Effector CD8-positive, alpha-beta T cell (primary cell): ENCODE measurements around the gene RBMS1.
"Not testable (repeated sequence)": the region's sequence is repeated elsewhere in the genome, so short reads cannot be mapped to it uniquely, and the experiment has no call there.

Experiments used
- DNase-seq: peaks from one replicate; lab custom pipeline; 2025; lab: John Stamatoyannopoulos, UW

RBMS1 gene

GRCh38 chr2:160469621-160470204 lies 23.9 kb downstream of the RBMS1 start:
- DNase-seq = no peak

DNA sequence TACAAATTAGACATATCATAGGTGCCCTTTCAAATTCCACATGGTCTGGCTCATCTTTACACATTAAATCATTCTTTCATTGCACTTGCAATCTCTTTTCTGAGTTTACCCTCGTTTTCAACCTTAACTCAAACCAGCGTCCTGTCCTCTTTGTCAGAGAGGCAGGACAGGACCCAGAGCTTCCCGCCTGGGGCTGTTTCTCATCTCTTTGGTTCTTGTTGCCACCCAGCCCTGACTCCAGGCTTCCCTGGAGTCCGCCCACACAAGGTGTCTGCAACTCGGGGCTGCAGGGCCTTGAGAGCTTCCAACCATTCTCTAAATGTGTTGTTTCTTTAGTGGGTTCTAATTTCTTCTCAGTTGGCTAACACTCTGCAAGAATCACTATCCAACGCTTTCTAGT lies 24.4 kb downstream of the RBMS1 start:
- no peak for DNase-seq

GRCh38 chr2:160467086-160467485 lies 26.5 kb downstream of the RBMS1 start:
- no peak for DNase-seq

DNA sequence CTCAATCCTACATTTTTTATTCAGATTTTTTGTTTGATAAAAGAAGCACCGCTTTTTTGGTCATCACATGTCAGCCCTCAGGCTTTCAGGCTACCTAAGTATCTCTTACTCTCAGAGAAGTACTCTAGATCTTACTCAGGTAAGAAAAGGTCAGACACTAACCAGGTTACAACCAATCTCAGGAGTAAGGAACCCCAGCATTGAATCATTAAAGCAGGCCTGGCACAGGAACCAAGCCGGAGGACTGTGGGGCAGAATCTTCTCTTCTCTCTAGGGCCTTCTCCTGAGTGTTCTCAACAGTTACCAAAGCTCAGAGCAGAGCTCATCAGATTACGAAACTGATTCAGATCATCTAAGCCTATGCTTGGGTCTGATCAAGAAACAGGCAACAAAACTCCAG lies 28.2 kb downstream of the RBMS1 start:
- DNase-seq = no peak

DNA sequence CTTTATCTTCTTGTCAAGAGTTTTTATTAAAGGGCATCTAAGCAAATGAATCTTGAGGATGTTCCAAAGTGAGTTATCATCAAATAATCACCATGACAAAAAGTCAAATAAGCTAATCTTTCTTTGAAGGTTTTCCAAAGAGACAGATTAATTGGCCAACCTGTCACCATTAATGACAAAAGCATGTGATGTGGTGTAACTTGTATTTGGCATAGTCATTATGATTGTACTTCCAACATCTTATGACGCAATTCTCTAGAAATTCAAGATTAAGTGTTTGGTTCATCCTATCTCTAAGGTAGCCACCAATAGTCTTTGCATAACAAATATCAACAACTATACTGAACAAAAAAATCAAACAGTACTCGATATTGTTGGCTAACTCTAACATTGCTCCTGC lies 28.6 kb downstream of the RBMS1 start:
- DNase-seq = no peak

- no peak for DNase-seq
Observed at GRCh38 chr2:160464017-160464416, 29.6 kb downstream of the RBMS1 start.

DNA sequence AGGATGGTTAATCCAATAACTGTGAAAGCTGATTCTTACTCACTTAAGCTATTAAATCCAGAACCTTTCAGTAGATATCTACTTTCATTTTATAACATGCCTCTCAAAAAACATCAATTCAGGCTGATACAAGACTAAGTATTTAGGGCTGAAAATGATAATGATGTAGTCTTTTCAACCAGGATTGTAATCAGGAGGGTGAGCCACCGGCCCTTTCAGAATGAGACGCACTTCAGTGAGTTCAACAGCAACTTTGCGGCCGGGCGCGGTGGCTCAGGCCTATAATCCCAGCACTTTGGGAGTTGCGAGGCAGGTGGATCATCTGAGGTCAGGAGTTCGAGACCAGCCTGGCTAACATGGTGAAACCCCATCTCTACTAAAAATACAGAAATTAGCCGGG lies 30.4 kb downstream of the RBMS1 start:
- no peak for DNase-seq

DNA sequence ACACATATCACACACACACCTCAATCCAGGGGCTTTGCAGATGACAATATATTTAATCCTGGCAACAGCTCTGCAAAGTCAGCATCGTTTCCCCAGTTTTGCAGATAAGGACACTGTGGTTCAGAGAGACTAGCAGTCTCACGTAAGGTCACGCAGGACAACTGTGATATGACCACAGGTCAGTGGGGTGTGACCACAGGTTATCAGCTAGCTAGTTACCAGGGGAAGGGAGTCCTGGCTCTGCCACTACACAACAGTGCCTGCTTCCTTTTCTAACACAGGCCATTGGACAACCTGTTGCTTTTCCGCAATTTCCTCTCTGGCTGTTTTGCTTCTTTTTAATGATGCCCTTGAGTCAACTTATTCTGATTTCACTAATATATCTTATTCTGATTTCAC lies 33.3 kb downstream of the RBMS1 start:
- no peak for DNase-seq

- no peak for DNase-seq
Observed at GRCh38 chr2:160459538-160460332, 33.9 kb downstream of the RBMS1 start.

DNA sequence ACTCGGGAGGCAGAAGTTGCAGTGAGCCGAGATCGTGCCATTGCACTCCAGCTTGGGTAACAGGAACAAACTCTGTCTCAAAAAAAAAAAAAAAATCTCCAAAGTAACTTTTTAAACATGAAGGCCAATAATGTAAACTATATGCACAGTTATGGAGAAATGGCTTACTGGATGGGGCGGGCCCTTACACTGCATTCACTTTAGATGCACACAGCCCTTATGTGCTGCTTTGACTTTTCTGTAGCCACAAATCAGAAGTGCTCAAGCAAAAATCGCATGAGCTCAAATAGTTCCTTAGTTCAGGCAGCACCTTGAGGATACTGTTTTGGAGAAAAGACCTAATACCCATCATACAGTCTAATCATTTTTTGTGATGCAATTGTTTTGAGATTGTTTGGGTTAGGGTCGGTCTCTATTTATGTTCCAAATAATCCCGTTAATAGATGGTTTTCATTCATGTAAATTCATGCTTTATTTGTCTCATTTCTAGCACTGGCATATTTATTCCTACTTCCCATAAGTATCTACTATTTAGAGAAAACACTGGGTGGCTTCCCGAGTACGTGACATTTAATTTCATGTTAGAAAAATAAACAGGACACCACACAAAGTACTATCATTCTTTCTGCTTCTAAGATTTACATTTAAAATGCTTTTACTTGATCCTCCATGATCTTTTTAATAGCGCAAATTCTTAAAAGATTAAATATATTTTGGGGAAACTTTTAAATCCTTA lies 34.7 kb downstream of the RBMS1 start:
- no peak for DNase-seq

DNA sequence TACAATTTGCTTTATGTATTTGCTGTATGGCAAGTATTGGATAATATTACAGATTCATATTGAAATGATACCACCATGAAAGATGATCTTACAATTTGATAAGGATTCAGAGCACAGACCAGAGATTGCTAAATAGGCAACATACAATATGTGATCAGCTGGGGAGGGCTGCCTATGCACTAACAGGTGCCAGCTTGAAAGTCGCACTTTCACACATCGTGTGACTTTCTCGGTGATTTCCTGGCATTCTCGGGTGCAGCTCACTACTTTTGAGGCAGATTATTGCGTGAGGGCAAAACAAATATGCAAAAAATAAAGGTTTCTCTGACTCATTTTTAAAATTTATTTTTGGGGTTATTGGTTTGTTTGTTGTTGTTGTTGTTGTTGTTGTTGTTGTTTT lies 36.0 kb downstream of the RBMS1 start:
- no peak for DNase-seq

- no peak for DNase-seq
Observed at GRCh38 chr2:160454070-160454797, 39.4 kb downstream of the RBMS1 start.

- DNase-seq = no peak
Observed at GRCh38 chr2:160453111-160453820, 40.3 kb downstream of the RBMS1 start.

- no peak for DNase-seq
Observed at GRCh38 chr2:160450486-160450885, 43.1 kb downstream of the RBMS1 start.

GRCh38 chr2:160448821-160449220 lies 44.8 kb downstream of the RBMS1 start:
- DNase-seq = not testable (repeated sequence)

- no peak for DNase-seq
Observed at GRCh38 chr2:160445673-160446072, 47.9 kb downstream of the RBMS1 start.

DNA sequence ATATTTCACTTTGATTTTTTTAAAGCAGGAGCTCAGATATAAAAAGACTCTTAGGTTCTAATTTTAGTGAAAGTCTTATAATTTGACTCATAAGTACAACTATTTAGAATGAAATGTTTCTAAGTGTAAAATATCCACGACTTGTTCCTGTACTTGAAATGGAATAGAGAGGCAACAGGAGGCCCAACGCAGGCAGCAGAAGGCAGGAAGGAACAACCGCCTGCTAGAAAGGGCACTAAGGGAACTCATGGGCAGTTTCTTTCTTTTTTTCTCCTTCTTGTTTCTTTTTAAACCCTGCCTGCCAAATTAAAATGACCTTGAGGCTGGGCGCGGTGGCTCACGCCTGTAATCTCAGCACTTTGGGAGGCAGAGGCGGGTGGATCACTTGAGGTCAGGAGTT lies 51.0 kb downstream of the RBMS1 start:
- DNase-seq = no peak

- no peak for DNase-seq
Observed at GRCh38 chr2:160440888-160441287, 52.7 kb downstream of the RBMS1 start.

DNA sequence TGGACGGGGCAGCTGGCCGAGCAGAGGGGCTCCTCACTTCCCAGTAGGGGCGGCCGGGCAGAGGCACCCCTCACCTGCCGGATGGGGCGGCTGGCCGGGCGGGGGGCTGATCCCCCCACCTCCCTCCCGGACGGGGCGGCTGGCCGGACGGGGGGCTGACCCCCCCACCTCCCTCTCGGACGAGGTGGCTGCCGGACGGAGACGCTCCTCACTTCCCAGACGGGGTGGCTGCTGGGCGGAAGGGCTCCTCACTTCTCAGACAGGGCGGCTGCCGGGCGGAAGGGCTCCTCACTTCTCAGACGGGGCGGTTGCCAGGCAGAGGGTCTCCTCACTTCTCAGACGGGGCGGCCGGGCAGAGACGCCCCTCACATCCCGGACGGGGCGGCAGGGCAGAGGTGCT lies 54.6 kb downstream of the RBMS1 start:
- DNase-seq = not testable (repeated sequence)

DNA sequence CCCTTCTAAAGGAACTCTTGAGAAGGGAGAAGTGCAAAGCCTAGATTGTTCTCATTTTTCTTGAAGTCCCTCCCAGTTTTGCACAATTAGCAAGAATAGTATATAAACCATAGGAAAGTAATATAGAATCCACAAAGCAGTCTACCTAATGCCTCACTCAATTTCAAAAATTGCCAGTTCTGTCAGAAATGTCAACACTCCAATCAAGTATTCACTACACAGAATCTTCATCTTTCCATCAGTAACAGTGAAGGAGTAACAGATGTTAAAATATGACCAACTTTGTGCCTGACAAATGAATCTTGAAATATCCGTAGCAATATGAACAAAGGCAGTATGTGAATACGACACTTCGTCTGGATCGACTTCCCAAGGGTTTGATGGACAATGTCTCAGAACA lies 56.3 kb downstream of the RBMS1 start:
- DNase-seq = no peak

DNA sequence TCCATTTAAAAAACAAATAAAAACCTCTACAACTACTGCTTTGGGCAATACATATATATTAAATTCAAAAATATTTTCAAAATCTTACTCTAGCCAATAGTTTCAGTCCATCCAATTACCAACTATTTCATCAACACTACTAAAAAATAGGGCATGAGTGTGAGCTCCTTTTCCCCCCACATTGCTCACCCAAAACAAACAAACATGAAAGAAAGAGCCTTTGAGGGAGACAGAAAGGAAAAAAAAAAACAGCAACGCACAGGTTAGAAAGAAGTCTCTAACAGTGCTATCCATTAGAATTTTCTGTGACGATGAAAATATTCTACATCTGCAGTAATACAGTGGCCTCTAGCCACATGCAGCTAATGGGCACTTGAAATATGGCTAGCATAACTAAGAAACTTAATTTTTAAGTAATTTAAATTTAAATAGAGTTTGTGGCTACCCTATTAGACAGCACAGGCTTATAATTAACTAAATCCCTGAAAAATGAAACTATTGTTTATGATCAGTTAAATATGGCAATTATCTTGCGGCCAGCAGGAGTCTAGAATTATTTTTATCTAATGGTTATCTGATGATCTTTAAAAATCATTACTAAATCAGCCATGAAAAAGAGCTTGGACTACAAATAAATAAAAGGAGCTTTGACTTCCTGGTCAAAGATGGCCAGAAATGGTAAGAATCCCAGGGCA lies 59.2 kb downstream of the RBMS1 start:
- DNase-seq = no peak
